H9 (cell line): ENCODE measurements around the gene GGNBP2. TPM values are rescaled to one million over a fixed set of nuclear protein-coding genes. Genes with fewer than 3 reads are reported as not detected.

ENCODE experiments used
- DNase-seq: peaks from one replicate; pipeline ENCODE4 v3.0.0-alpha.2; 2017
- H2AFZ ChIP-seq: one replicate; pipeline ENCODE4 v1.6.1; 2013; ENCODE audit warnings: mild to moderate bottlenecking, low read length, control low read depth, moderate library complexity
- H2AK5ac ChIP-seq: 2 replicates; pipeline ENCODE4 v1.6.1; 2013; ENCODE audit warnings: low read length, control low read depth, mixed read lengths; ENCODE audit not compliant: insufficient read length
- H2BK120ac ChIP-seq: one replicate; pipeline ENCODE4 v1.6.1; 2013; ENCODE audit warnings: low read depth, mild to moderate bottlenecking, low read length, control low read depth, inconsistent platforms; ENCODE audit not compliant: poor library complexity, severe bottlenecking
- H2BK12ac ChIP-seq: 2 replicates; pipeline ENCODE4 v1.6.1; 2013; ENCODE audit warnings: low read length, control low read depth, mixed read lengths, low read depth; ENCODE audit not compliant: insufficient read length
- H2BK15ac ChIP-seq: 2 replicates; pipeline ENCODE4 v1.6.1; 2013; ENCODE audit warnings: low read depth, low read length, control low read depth
- H2BK20ac ChIP-seq: one replicate; pipeline ENCODE4 v1.6.1; 2013; ENCODE audit warnings: low read depth, mild to moderate bottlenecking, low read length, control low read depth, inconsistent platforms; ENCODE audit not compliant: poor library complexity, severe bottlenecking
- H2BK5ac ChIP-seq: 2 replicates; pipeline ENCODE4 v1.6.1; 2013; ENCODE audit warnings: low read length, control low read depth, mixed read lengths; ENCODE audit not compliant: insufficient read length
- H3K14ac ChIP-seq: 2 replicates; pipeline ENCODE4 v1.6.1; 2013; ENCODE audit warnings: low read length, control low read depth; ENCODE audit not compliant: insufficient read depth
- H3K18ac ChIP-seq: 2 replicates; pipeline ENCODE4 v1.6.1; 2013; ENCODE audit warnings: low read depth, mild to moderate bottlenecking, mixed read lengths, low read length, control low read depth; ENCODE audit not compliant: insufficient read length
- H3K23ac ChIP-seq: 2 replicates; pipeline ENCODE4 v1.6.1; 2013; ENCODE audit warnings: low read length, control low read depth, mixed read lengths, low read depth; ENCODE audit not compliant: insufficient read length
- H3K23me2 ChIP-seq: 2 replicates; pipeline ENCODE4 v1.6.1; 2013; ENCODE audit warnings: low read depth, mild to moderate bottlenecking, mixed read lengths, low read length, control low read depth; ENCODE audit not compliant: insufficient read length, poor library complexity, severe bottlenecking
- H3K27ac ChIP-seq: 2 replicates; pipeline ENCODE4 v1.5.1; 2013; ENCODE audit warnings: low read length, control low read depth, mixed read lengths, low read depth; ENCODE audit not compliant: insufficient read length
- H3K27me3 ChIP-seq: 2 replicates; pipeline ENCODE4 v1.6.1; 2013; ENCODE audit warnings: low read length, control low read depth, inconsistent platforms; ENCODE audit not compliant: insufficient read depth
- H3K4ac ChIP-seq: 2 replicates; pipeline ENCODE4 v1.6.1; 2013; ENCODE audit warnings: low read depth, mild to moderate bottlenecking, control low read depth, inconsistent platforms, low read length, moderate library complexity
- H3K4me1 ChIP-seq: 2 replicates; pipeline ENCODE4 v1.6.1; 2013; ENCODE audit warnings: low read length, control low read depth, inconsistent platforms; ENCODE audit not compliant: insufficient read depth
- H3K4me2 ChIP-seq: 2 replicates; pipeline ENCODE4 v1.6.1; 2013; ENCODE audit warnings: low read length, control low read depth, mixed read lengths; ENCODE audit not compliant: insufficient read length, insufficient read depth
- H3K56ac ChIP-seq: 2 replicates; pipeline ENCODE4 v1.6.1; 2013; ENCODE audit warnings: low read depth, mild to moderate bottlenecking, mixed read lengths, low read length, control low read depth; ENCODE audit not compliant: insufficient read length
- H3K79me1 ChIP-seq: 2 replicates; pipeline ENCODE4 v1.6.1; 2013; ENCODE audit warnings: low read depth, mild to moderate bottlenecking, moderate library complexity, low read length, control low read depth, inconsistent platforms; ENCODE audit not compliant: insufficient read depth, poor library complexity, severe bottlenecking
- H3K79me2 ChIP-seq: 2 replicates; pipeline ENCODE4 v1.6.1; 2013; ENCODE audit warnings: low read length, control low read depth, inconsistent platforms; ENCODE audit not compliant: insufficient read depth
- H3K9ac ChIP-seq: 2 replicates; pipeline ENCODE4 v1.6.1; 2013; ENCODE audit warnings: low read length, control low read depth, mixed read lengths; ENCODE audit not compliant: insufficient read length; ENCODE audit errors: extremely low read depth
- H3K9me3 ChIP-seq: one replicate; pipeline ENCODE4 v1.6.1; 2013; ENCODE audit warnings: low read depth, low read length, inconsistent platforms; ENCODE audit not compliant: control insufficient read depth
- H3T11ph ChIP-seq: one replicate; pipeline ENCODE4 v1.6.1; 2013; ENCODE audit warnings: mild to moderate bottlenecking, low read length, control low read depth, inconsistent platforms
- H4K20me1 ChIP-seq: one replicate; pipeline ENCODE4 v1.6.1; 2013; ENCODE audit not compliant: control insufficient read depth, insufficient read length, insufficient read depth
- H4K5ac ChIP-seq: 2 replicates; pipeline ENCODE4 v1.6.1; 2013; ENCODE audit warnings: low read depth, mild to moderate bottlenecking, mixed read lengths, low read length, control low read depth; ENCODE audit not compliant: insufficient read length
- H4K8ac ChIP-seq: replicated peaks from 2 replicates; pipeline ENCODE4 v1.6.1; 2013; ENCODE audit warnings: low read length, control low read depth, mixed read lengths, low read depth; ENCODE audit not compliant: insufficient read length
- H4K91ac ChIP-seq: 2 replicates; pipeline ENCODE4 v1.6.1; 2013; ENCODE audit warnings: low read depth, mild to moderate bottlenecking, moderate library complexity, mixed read lengths, low read length, control low read depth; ENCODE audit not compliant: insufficient read length
- H3K27ac Mint-ChIP-seq, 3 experiments: 2 replicates in 2 of 3; 3 replicates in 1 of 3; pipeline ENCODE4 v1.8.0; 2020 to 2021; ENCODE audit warnings: mixed read lengths in 3 of 3, mild to moderate bottlenecking in 1 of 3, moderate library complexity in 1 of 3
- H3K27me3 Mint-ChIP-seq: 2 replicates; pipeline ENCODE4 v1.8.0; 2021; ENCODE audit warnings: low read depth, mild to moderate bottlenecking, moderate library complexity, mixed read lengths
- H3K36me3 Mint-ChIP-seq, 3 experiments: 2 replicates in 2 of 3; 3 replicates in 1 of 3; pipeline ENCODE4 v1.8.0; 2020 to 2021; ENCODE audit warnings: low read depth in 3 of 3, mixed read lengths in 3 of 3; ENCODE audit not compliant: insufficient read depth in 1 of 3
- H3K4me1 Mint-ChIP-seq, 2 experiments: 2 replicates each; pipeline ENCODE4 v1.8.0; 2020; ENCODE audit warnings: mixed read lengths in 2 of 2
- H3K4me3 Mint-ChIP-seq, 2 experiments: 2 replicates in 1 of 2; 3 replicates in 1 of 2; pipeline ENCODE4 v1.8.0; 2020 to 2021; ENCODE audit warnings: mild to moderate bottlenecking in 2 of 2, mixed read lengths in 2 of 2, moderate library complexity in 1 of 2
- H3K9me3 Mint-ChIP-seq, 2 experiments: 2 replicates in 1 of 2; 3 replicates in 1 of 2; pipeline ENCODE4 v1.8.0; 2020; ENCODE audit warnings: mild to moderate bottlenecking in 2 of 2, mixed read lengths in 2 of 2, moderate library complexity in 1 of 2
- WGBS: extraction: QIAGEN DNeasy Blood & Tissue Kit; methylation state at CpG from one replicate; pipeline ENCODE4 v1.1.7; 2013; ENCODE audit warnings: missing lambda C conversion rate, low lambda C conversion rate, mixed read lengths; ENCODE audit not compliant: insufficient read length; ENCODE audit errors: extremely low coverage; 5-methylcytosine and 5-hydroxymethylcytosine counted together
- total RNA-seq: library from RNA; stranded (reverse); gene quantifications from 2 replicates; pipeline ENCODE4 v1.2.1, GENCODE V29; 2021
- TF ChIP-seq, protein P1 (sequence below): fragments of 200-600 bp; sonication (generic); conservative IDR thresholded peaks from 3 replicates; pipeline ENCODE4 v1.8.0; 2021; ENCODE audit warnings: antibody characterized with exemption, mild to moderate bottlenecking

GGNBP2 gene
- total RNA-seq, 1 experiment from 2014 or later = 52.8 TPM

- H3K27me3 ChIP-seq = no peaks in the 10 kb centered on the region
- Mint-ChIP-seq H3K36me3 (peaks cover 9 to 65% (median 27%) of the 10 kb centered on the region in 3 experiments), H3K4me1 (peaks cover 4 to 7% of the 10 kb centered on the region in 2 experiments; a peak in 3 of 4 replicates), H3K9me3 (no peaks in the 10 kb centered on the region), H3K27ac (no peak overlapping the region), H3K4me3 (no peak overlapping the region), H3K27me3 (no peaks in the 10 kb centered on the region)
- H4K91ac ChIP-seq = no peak overlapping the region
- no peaks in the 10 kb centered on the region for H3K79me1 ChIP-seq
- no peak overlapping the region for H3K4me2 ChIP-seq
- H3K79me2 ChIP-seq = no peaks in the 10 kb centered on the region
- H2BK12ac ChIP-seq = no peak overlapping the region
- no peak overlapping the region for H2BK15ac ChIP-seq
- H3K9ac ChIP-seq = no peak overlapping the region
- H4K20me1 ChIP-seq = no peaks in the 10 kb centered on the region
- no peaks in the 10 kb centered on the region for H3K4me1 ChIP-seq
- no peak overlapping the region for H2AFZ ChIP-seq
- H2BK20ac ChIP-seq = no peak overlapping the region
- no peak for DNase-seq
- H2AK5ac ChIP-seq = no peak overlapping the region
- no peak overlapping the region for H3K27ac ChIP-seq
- H4K5ac ChIP-seq = no peak overlapping the region
- no peaks in the 10 kb centered on the region for H3K23me2 ChIP-seq
- WGBS = no CpG with 5 or more reads among the region's 2 CpGs
- no peaks in the 10 kb centered on the region for H3K9me3 ChIP-seq
- no peak overlapping the region for H2BK5ac ChIP-seq
- H3K18ac ChIP-seq = no peak overlapping the region
- H3K4ac ChIP-seq = no peak overlapping the region
- no peak overlapping the region for H2BK120ac ChIP-seq
- H3K23ac ChIP-seq = no peak overlapping the region
- H3K56ac ChIP-seq = no peak overlapping the region
- no peak overlapping the region for H3K14ac ChIP-seq
- no peak overlapping the region for H3T11ph ChIP-seq
- TF ChIP-seq, protein P1, sequence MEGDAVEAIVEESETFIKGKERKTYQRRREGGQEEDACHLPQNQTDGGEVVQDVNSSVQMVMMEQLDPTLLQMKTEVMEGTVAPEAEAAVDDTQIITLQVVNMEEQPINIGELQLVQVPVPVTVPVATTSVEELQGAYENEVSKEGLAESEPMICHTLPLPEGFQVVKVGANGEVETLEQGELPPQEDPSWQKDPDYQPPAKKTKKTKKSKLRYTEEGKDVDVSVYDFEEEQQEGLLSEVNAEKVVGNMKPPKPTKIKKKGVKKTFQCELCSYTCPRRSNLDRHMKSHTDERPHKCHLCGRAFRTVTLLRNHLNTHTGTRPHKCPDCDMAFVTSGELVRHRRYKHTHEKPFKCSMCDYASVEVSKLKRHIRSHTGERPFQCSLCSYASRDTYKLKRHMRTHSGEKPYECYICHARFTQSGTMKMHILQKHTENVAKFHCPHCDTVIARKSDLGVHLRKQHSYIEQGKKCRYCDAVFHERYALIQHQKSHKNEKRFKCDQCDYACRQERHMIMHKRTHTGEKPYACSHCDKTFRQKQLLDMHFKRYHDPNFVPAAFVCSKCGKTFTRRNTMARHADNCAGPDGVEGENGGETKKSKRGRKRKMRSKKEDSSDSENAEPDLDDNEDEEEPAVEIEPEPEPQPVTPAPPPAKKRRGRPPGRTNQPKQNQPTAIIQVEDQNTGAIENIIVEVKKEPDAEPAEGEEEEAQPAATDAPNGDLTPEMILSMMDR = no peak
- no peak overlapping the region for H4K8ac ChIP-seq
Observed at GRCh38 chr17:36586138-36586537, 41.4 kb downstream of the GGNBP2 start.
